ENCODE measurements around the gene CLK1.

DNA sequence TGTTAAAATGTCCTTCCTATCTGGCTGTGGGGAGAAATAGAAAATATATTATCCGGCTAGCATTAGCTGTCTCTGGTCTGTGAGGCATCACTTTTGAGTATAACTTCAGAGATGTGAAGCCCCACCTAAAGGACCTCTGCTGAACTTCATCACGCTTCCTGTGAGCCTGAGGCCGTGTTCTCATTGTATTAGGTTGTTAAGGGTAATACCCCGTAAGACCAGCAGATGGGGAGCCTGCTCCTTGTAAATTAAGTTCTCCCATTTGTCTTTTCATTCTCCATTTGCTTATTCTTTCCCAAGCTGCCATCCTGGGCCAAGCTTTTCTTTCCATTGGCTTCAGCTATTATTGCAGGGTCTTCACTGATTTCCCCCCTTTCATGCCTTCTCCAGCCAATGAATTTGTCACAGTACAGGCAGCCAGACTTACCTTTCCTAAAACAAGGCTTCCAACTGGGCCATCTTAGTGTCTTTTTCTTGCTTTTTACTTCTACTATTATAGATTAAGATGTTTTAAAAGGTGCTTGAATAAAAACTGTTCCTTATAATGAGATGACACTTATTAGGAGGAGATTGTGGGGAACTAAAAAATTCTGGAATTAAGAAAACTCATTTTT lies 37.1 kb upstream of the CLK1 start:
- TF ChIP-seq TAF1 (IDR thresholded peaks at IDR 0.05; ENCODE audit: low read depth) (no peak), CREB1 (IDR thresholded peaks at IDR 0.05; ENCODE audit: low read depth) (no peak), FOXM1 (IDR thresholded peaks at IDR 0.05; ENCODE audit: borderline replicate concordance, low read depth) (no peak), TCF12 (IDR thresholded peaks at IDR 0.05; ENCODE audit: low read depth) (no peak), YY1 (IDR thresholded peaks at IDR 0.05; ENCODE audit: low read depth) (no peak)
- TF ChIP-seq, protein P1, sequence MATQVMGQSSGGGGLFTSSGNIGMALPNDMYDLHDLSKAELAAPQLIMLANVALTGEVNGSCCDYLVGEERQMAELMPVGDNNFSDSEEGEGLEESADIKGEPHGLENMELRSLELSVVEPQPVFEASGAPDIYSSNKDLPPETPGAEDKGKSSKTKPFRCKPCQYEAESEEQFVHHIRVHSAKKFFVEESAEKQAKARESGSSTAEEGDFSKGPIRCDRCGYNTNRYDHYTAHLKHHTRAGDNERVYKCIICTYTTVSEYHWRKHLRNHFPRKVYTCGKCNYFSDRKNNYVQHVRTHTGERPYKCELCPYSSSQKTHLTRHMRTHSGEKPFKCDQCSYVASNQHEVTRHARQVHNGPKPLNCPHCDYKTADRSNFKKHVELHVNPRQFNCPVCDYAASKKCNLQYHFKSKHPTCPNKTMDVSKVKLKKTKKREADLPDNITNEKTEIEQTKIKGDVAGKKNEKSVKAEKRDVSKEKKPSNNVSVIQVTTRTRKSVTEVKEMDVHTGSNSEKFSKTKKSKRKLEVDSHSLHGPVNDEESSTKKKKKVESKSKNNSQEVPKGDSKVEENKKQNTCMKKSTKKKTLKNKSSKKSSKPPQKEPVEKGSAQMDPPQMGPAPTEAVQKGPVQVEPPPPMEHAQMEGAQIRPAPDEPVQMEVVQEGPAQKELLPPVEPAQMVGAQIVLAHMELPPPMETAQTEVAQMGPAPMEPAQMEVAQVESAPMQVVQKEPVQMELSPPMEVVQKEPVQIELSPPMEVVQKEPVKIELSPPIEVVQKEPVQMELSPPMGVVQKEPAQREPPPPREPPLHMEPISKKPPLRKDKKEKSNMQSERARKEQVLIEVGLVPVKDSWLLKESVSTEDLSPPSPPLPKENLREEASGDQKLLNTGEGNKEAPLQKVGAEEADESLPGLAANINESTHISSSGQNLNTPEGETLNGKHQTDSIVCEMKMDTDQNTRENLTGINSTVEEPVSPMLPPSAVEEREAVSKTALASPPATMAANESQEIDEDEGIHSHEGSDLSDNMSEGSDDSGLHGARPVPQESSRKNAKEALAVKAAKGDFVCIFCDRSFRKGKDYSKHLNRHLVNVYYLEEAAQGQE (IDR thresholded peaks at IDR 0.05; ENCODE audit: low read depth), result no peak
- TF ChIP-seq, protein P2, sequence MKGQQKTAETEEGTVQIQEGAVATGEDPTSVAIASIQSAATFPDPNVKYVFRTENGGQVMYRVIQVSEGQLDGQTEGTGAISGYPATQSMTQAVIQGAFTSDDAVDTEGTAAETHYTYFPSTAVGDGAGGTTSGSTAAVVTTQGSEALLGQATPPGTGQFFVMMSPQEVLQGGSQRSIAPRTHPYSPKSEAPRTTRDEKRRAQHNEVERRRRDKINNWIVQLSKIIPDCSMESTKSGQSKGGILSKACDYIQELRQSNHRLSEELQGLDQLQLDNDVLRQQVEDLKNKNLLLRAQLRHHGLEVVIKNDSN (IDR thresholded peaks at IDR 0.05), result no peak

Measured in Ishikawa (cell line).